ENCODE results near the gene CACNG4.

DNA sequence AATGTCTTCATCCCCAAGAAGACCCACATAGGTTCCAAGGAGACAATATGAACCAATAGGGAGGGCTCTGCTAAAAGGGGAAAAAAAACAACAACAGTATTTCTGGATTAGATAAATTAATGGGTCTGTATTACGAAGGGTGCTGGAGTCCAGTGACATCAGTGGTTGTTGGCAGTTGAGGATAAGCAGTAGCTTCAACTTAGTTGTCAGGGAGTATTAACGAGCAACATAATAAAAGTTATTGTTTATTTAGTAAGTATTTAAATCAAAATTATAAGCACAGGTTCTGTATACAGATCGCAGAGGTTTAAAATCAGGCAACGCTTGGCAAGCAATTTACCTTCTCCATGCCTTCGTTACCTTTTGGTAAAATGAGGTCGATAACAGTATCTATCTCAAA lies 7.6 kb upstream of the CACNG4 start:
- TF ChIP-seq, protein P1, sequence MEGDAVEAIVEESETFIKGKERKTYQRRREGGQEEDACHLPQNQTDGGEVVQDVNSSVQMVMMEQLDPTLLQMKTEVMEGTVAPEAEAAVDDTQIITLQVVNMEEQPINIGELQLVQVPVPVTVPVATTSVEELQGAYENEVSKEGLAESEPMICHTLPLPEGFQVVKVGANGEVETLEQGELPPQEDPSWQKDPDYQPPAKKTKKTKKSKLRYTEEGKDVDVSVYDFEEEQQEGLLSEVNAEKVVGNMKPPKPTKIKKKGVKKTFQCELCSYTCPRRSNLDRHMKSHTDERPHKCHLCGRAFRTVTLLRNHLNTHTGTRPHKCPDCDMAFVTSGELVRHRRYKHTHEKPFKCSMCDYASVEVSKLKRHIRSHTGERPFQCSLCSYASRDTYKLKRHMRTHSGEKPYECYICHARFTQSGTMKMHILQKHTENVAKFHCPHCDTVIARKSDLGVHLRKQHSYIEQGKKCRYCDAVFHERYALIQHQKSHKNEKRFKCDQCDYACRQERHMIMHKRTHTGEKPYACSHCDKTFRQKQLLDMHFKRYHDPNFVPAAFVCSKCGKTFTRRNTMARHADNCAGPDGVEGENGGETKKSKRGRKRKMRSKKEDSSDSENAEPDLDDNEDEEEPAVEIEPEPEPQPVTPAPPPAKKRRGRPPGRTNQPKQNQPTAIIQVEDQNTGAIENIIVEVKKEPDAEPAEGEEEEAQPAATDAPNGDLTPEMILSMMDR (conservative IDR thresholded peaks at IDR 0.05; ENCODE audit: low read length) = no peak
- no peak for TF ChIP-seq EZH2phosphoT487 (IDR thresholded peaks at IDR 0.05; ENCODE audit: borderline replicate concordance, low read depth, low read length)
